OCI-LY7 (cell line): ENCODE results near the gene MAN2B1. TPM values are rescaled to one million over a fixed set of nuclear protein-coding genes. Genes with fewer than 3 reads are reported as not detected.

ENCODE experiments used
- BruUV-seq: library from RNA; stranded (reverse); fragments of 400-500 nt; replicated peaks from 2 replicates; lab custom pipeline; 2021; lab: Mats Ljungman, UMichigan
- CTCF ChIA-PET: fragments of 300-600 bp; sonication (Branson Sonifier 250); formaldehyde crosslinking; loops from one replicate; lab custom pipeline; 2022; ENCODE audit warnings: antibody characterized with exemption; ENCODE audit not compliant: unreplicated experiment; lab: Charles Lee
- POLR2A ChIA-PET: fragments of 300-600 bp; sonication (Branson Sonifier 250); formaldehyde crosslinking; loops from one replicate; lab custom pipeline; 2022; ENCODE audit warnings: antibody characterized with exemption; lab: Charles Lee
- DNase-seq: peaks from one replicate; pipeline ENCODE4 v3.0.0-alpha.2; 2015; ENCODE audit warnings: low spot score
- H2AFZ ChIP-seq: fragments of 200-600 bp; sonication (generic), shearing (Covaris generic); 2 replicates; pipeline ENCODE4 v1.6.1; 2014; ENCODE audit warnings: mild to moderate bottlenecking, antibody characterized with exemption, low read length, moderate library complexity
- H3K27ac ChIP-seq: fragments of 200-600 bp; sonication (generic); 2 replicates; pipeline ENCODE4 v1.5.1; 2014; ENCODE audit warnings: mixed run types, low read depth, mild to moderate bottlenecking, moderate library complexity, low read length, inconsistent platforms; ENCODE audit not compliant: poor library complexity, severe bottlenecking
- H3K36me3 ChIP-seq: fragments of 200-600 bp; sonication (generic); 2 replicates; pipeline ENCODE4 v1.6.1; 2014; ENCODE audit warnings: mild to moderate bottlenecking, antibody characterized with exemption, low read length, moderate library complexity, mixed read lengths; ENCODE audit not compliant: insufficient read depth
- H3K4me1 ChIP-seq: fragments of 200-600 bp; sonication (generic); 2 replicates; pipeline ENCODE4 v1.5.1; 2014; ENCODE audit warnings: mild to moderate bottlenecking, low read length; ENCODE audit not compliant: insufficient read depth, poor library complexity, severe bottlenecking
- H3K4me2 ChIP-seq: fragments of 200-600 bp; sonication (generic); 2 replicates; pipeline ENCODE4 v1.6.1; 2014; ENCODE audit warnings: mild to moderate bottlenecking, low read length
- H3K4me3 ChIP-seq: fragments of 200-600 bp; sonication (generic); 2 replicates; pipeline ENCODE4 v1.5.1; 2014; ENCODE audit warnings: mild to moderate bottlenecking, low read depth, low read length; ENCODE audit not compliant: poor library complexity, severe bottlenecking
- H3K79me2 ChIP-seq: fragments of 200-600 bp; sonication (generic); 2 replicates; pipeline ENCODE4 v1.6.1; 2016; ENCODE audit warnings: low read depth, mild to moderate bottlenecking, low read length, moderate library complexity, mixed read lengths; ENCODE audit not compliant: insufficient read depth
- H3K9me2 ChIP-seq: fragments of 200-600 bp; sonication (generic); 2 replicates; pipeline ENCODE4 v1.6.1; 2016; ENCODE audit warnings: mild to moderate bottlenecking, low read length, mixed read lengths; ENCODE audit not compliant: insufficient read depth
- H3K9me3 ChIP-seq: fragments of 200-600 bp; sonication (generic); 2 replicates; pipeline ENCODE4 v1.6.1; 2014; ENCODE audit warnings: mild to moderate bottlenecking, mixed run types, low read length, mixed read lengths
- H4K20me1 ChIP-seq: fragments of 200-600 bp; sonication (generic); 2 replicates; pipeline ENCODE4 v1.6.1; 2014; ENCODE audit warnings: mild to moderate bottlenecking, antibody characterized with exemption, low read length, moderate library complexity, mixed read lengths; ENCODE audit not compliant: insufficient read depth
- CTCF ChIP-seq: fragments of 200-600 bp; sonication (generic); conservative IDR thresholded peaks from 2 replicates; pipeline ENCODE4 v1.5.1; 2014; ENCODE audit warnings: mild to moderate bottlenecking, antibody characterized with exemption, low read length, moderate library complexity, mixed read lengths
- EZH2phosphoT487 ChIP-seq: fragments of 200-600 bp; sonication (generic); IDR thresholded peaks from 2 replicates; pipeline ENCODE4 v1.6.1; 2018; ENCODE audit warnings: low read depth, borderline replicate concordance, mild to moderate bottlenecking, mixed run types, antibody characterized with exemption, low read length, moderate library complexity, mixed read lengths
- intact Hi-C: fragments of 100-400 bp; cut with micrococcal nuclease; formaldehyde crosslinking; loops from one replicate; pipeline ENCODE4 v1.10.0; 2022; ENCODE audit not compliant: unreplicated experiment
- total RNA-seq, 2 experiments: library from RNA; depleted of rRNA in 1 of 2; stranded (reverse); fragments of >200 nt in 1 of 2; shearing (Covaris generic) in 1 of 2; gene quantifications; 2 replicates each; pipeline ENCODE4 v1.2.3, GENCODE V29; 2014 to 2022

The MAN2B1 gene
- total RNA-seq, 2 experiments from 2014 or later = 29.1 to 88.7 TPM

GRCh38 chr19:12687496-12688196 lies 21.1 kb upstream of the MAN2B1 start, which contains the start of gene GNG14:
Gene GNG14, plus strand, starts transcription at chr19:12687998. Its CDS starts 51 bp downstream, at chr19:12688049.
- Histone ChIP-seq H3K36me3 (no peaks in the 10 kb centered on the region), H3K9me3 (no peaks in the 10 kb centered on the region), H3K4me3 (no peak within 1 kb of the TSS), H3K79me2 (no peaks in the 10 kb centered on the region), H3K4me2 (no peak within 1 kb of the TSS), H3K4me1 (no peaks in the 10 kb centered on the region), H3K27ac (no peak within 1 kb of the TSS), H3K9me2 (no peaks in the 10 kb centered on the region), H4K20me1 (no peaks in the 10 kb centered on the region), H2AFZ (no peak within 1 kb of the TSS)
- no peak for TF ChIP-seq CTCF
- TF ChIP-seq EZH2phosphoT487 = no peak
- CTCF ChIA-PET = no interaction called here
- POLR2A ChIA-PET = interaction anchor here (0.7 kb wide), 1 partner anchor 134 kb away, joined by 7 read pairs; no protein-coding TSS in a partner anchor
- intact Hi-C loops = no loop called here
- BruUV-seq = no TSS peak
- DNase-seq = no peak

GRCh38 chr19:12685831-12686230 lies 19.3 kb upstream of the MAN2B1 start:
- no peak for DNase-seq
- H4K20me1 ChIP-seq = no peaks in the 10 kb centered on the region
- H3K27ac ChIP-seq = no peak overlapping the region
- no peaks in the 10 kb centered on the region for H3K36me3 ChIP-seq
- no peaks in the 10 kb centered on the region for H3K79me2 ChIP-seq
- no peak overlapping the region for H3K4me2 ChIP-seq
- no peaks in the 10 kb centered on the region for H3K9me3 ChIP-seq
- no peak for TF ChIP-seq EZH2phosphoT487
- TF ChIP-seq CTCF = no peak
- no peaks in the 10 kb centered on the region for H3K4me1 ChIP-seq
- no peaks in the 10 kb centered on the region for H3K9me2 ChIP-seq
- intact Hi-C loops = no loop called here
- no peak overlapping the region for H3K4me3 ChIP-seq
- ChIA-PET CTCF (interaction anchor here (0.6 kb wide), 1 partner anchor 48 kb away, joined by 9 read pairs; the partner anchor contains the start of gene TRIR), POLR2A (no interaction called here)
- H2AFZ ChIP-seq = no peak overlapping the region
- BruUV-seq = no TSS peak
